Suppressor macrophage treated with lipopolysaccharide for 1 hour (primary cell): Measurements from ENCODE around the gene FKTN.
"Not testable (repeated sequence)": the region's sequence is repeated elsewhere in the genome, so short reads cannot be mapped to it uniquely, and the experiment has no call there.

Source experiments
- DNase-seq, 3 donors: peaks; one replicate each; pipeline ENCODE4 v3.0.0-alpha.2; 2020 to 2022

The FKTN gene

GRCh38 chr9:105557804-105558610, at the start of gene FKTN:
TSS of gene FKTN (plus strand) at chr9:105558131. CDS start at chr9:105575033, 16,902 bp downstream.
- peak; percentile 91 to 93 (median 92) for DNase-seq

- DNase-seq, result peak in 2 of 3 donors; percentile 41 to 45
These were observed 49.4 kb upstream of the FKTN start for GRCh38 chr9:105508530-105508929.

- DNase-seq, result peak; percentile 84 to 98 (median 92)
These were observed 47.9 kb upstream of the FKTN start for GRCh38 chr9:105510024-105510423.

GRCh38 chr9:105511446-105511845, 46.5 kb upstream of the FKTN start:
- peak; percentile 15 to 70 (median 60) for DNase-seq

GRCh38 chr9:105515811-105516413, 42.0 kb upstream of the FKTN start:
- peak in 1 of 3 donors; percentile 9 for DNase-seq

GRCh38 chr9:105519710-105520369, 38.1 kb upstream of the FKTN start:
- DNase-seq, result peak in 2 of 3 donors; percentile 24 to 35

- DNase-seq, result not testable (repeated sequence)
These were observed 36.9 kb upstream of the FKTN start for GRCh38 chr9:105520992-105521391.

GRCh38 chr9:105522618-105523385, 35.1 kb upstream of the FKTN start:
- DNase-seq, result peak in 1 of 3 donors; percentile 36

- no peak for DNase-seq
These were observed 26.4 kb upstream of the FKTN start for GRCh38 chr9:105531530-105531929.

GRCh38 chr9:105535920-105536668, 21.8 kb upstream of the FKTN start:
- DNase-seq, result no peak

- peak in 2 of 3 donors; percentile 28 to 30 for DNase-seq
These were observed 18.5 kb upstream of the FKTN start for GRCh38 chr9:105539452-105539851.

GRCh38 chr9:105541838-105542237, 16.1 kb upstream of the FKTN start:
- DNase-seq, result peak; percentile 55 to 87 (median 71)

- peak in 1 of 3 donors; percentile 12 for DNase-seq
These were observed 3.9 kb upstream of the FKTN start for GRCh38 chr9:105554042-105554441.

- no peak for DNase-seq
These were observed 14.5 kb downstream of the FKTN start for GRCh38 chr9:105572455-105572854.

- not testable (repeated sequence) for DNase-seq
These were observed 22.0 kb downstream of the FKTN start for GRCh38 chr9:105579952-105580351.

- not testable (repeated sequence) for DNase-seq
These were observed 23.6 kb downstream of the FKTN start for GRCh38 chr9:105581550-105581949.

GRCh38 chr9:105593145-105593544, 35.2 kb downstream of the FKTN start:
- no peak for DNase-seq

- peak; percentile 55 to 80 (median 64) for DNase-seq
These were observed 51.0 kb downstream of the FKTN start for GRCh38 chr9:105608721-105609598.

GRCh38 chr9:105621001-105621400, 63.1 kb downstream of the FKTN start:
- no peak for DNase-seq

- DNase-seq, result no peak
These were observed 67.2 kb downstream of the FKTN start for GRCh38 chr9:105625088-105625487.

GRCh38 chr9:105632807-105633206, 74.9 kb downstream of the FKTN start:
- DNase-seq, result no peak
